Activated naive CD4-positive, alpha-beta T cell treated with Interleukin-2 at 50 U/mL for 16 hours (primary cell): Measurements from ENCODE around the gene PCDHB8.
"Not testable (repeated sequence)": the region's sequence is repeated elsewhere in the genome, so short reads cannot be mapped to it uniquely, and the experiment has no call there.

Source experiments
- DNase-seq: peaks from one replicate; pipeline ENCODE4 v3.0.0-alpha.2; 2020

Gene PCDHB8

DNA sequence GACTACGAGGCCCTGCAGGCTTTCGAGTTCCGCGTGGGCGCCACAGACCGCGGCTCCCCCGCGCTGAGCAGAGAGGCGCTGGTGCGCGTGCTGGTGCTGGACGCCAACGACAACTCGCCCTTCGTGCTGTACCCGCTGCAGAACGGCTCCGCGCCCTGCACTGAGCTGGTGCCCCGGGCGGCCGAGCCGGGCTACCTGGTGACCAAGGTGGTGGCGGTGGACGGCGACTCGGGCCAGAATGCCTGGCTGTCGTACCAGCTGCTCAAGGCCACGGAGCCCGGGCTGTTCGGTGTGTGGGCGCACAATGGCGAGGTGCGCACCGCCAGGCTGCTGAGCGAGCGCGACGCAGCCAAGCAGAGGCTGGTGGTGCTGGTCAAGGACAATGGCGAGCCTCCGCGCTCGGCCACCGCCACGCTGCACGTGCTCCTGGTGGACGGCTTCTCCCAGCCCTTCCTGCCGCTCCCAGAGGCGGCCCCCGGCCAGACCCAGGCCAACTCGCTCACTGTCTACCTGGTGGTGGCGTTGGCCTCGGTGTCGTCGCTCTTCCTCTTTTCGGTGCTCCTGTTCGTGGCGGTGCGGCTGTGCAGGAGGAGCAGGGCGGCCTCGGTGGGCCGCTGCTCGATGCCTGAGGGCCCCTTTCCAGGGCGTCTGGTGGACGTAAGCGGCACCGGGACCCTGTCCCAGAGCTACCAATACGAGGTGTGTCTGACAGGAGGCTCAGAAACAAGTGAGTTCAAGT is 6.7 kb downstream of the PCDHB8 start:
- DNase-seq, result not testable (repeated sequence)

DNA sequence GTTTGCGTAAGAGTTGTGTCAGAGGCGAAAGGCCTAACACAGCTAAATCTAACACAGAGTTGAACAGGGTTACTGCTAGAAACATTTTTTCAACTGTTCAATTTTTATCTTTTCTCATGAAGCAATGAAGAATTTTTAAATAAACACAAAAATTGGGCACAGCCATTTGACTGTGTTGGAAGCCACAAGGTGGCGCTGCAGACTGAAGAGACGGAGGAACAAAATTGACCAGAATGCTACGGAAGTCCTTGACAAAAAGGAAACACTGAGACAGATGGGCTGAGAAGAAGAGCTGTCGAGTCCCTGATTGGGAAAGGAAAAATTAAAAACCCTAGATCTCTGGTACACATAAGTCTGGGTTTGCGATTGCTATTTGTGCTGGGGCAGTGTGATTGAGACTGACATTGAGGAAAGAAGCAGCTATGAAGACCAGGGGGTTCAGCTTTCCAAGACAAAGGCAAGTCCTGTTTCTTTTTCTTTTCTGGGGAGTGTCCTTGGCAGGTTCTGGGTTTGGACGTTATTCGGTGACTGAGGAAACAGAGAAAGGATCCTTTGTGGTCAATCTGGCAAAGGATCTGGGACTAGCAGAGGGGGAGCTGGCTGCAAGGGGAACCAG is 9.4 kb downstream of the PCDHB8 start, which contains the start of gene PCDHB9:
Gene PCDHB9 (plus strand): TSS at position 265 of the 616 bp plus-strand sequence. CDS start 158 bp downstream, at position 423.
- DNase-seq, result peak; percentile 37

DNA sequence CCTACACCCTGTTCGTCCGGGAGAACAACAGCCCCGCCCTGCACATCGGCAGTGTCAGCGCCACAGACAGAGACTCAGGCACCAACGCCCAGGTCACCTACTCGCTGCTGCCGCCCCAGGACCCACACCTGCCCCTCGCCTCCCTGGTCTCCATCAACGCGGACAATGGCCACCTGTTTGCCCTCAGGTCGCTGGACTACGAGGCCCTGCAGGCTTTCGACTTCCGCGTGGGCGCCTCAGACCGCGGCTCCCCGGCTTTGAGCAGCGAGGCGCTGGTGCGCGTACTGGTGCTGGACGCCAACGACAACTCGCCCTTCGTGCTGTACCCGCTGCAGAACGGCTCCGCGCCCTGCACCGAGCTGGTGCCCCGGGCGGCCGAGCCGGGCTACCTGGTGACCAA is 11.1 kb downstream of the PCDHB8 start:
- DNase-seq, result not testable (repeated sequence)

DNA sequence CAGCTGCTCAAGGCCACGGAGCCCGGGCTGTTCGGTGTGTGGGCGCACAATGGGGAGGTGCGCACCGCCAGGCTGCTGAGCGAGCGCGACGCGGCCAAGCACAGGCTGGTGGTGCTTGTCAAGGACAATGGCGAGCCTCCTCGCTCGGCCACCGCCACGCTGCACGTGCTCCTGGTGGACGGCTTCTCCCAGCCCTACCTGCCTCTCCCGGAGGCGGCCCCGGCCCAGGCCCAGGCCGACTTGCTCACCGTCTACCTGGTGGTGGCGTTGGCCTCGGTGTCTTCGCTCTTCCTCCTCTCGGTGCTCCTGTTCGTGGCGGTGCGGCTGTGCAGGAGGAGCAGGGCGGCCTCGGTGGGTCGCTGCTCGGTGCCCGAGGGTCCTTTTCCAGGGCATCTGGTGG is 11.5 kb downstream of the PCDHB8 start:
- not testable (repeated sequence) for DNase-seq

DNA sequence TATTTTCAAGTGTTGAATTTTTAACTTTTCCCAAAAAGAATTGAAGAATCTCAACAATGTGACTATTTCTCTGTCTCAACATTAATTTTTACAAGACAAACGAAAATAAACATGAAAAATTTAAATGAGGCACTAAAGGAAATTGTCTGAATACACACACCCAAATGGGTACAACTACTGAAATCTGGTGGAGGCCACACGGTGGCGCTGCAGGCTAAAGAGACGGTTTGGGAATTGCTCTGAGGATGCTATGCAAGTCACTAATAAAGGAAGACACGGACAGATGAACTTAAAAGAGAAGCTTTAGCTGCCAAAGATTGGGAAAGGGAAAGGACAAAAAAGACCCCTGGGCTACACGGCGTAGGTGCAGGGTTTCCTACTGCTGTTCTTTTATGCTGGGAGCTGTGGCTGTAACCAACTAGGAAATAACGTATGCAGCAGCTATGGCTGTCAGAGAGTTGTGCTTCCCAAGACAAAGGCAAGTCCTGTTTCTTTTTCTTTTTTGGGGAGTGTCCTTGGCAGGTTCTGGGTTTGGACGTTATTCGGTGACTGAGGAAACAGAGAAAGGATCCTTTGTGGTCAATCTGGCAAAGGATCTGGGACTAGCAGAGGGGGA is 14.6 kb downstream of the PCDHB8 start, which contains the start of gene PCDHB10:
Gene PCDHB10 (plus strand): TSS at position 244 of the 616 bp plus-strand sequence. CDS start 200 bp downstream, at position 444.
- peak; percentile 33 for DNase-seq

DNA sequence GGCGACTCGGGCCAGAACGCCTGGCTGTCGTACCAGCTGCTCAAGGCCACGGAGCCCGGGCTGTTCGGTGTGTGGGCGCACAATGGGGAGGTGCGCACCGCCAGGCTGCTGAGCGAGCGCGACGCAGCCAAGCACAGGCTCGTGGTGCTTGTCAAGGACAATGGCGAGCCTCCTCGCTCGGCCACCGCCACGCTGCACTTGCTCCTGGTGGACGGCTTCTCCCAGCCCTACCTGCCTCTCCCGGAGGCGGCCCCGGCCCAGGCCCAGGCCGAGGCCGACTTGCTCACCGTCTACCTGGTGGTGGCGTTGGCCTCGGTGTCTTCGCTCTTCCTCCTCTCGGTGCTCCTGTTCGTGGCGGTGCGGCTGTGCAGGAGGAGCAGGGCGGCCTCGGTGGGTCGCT is 16.7 kb downstream of the PCDHB8 start:
- not testable (repeated sequence) for DNase-seq

DNA sequence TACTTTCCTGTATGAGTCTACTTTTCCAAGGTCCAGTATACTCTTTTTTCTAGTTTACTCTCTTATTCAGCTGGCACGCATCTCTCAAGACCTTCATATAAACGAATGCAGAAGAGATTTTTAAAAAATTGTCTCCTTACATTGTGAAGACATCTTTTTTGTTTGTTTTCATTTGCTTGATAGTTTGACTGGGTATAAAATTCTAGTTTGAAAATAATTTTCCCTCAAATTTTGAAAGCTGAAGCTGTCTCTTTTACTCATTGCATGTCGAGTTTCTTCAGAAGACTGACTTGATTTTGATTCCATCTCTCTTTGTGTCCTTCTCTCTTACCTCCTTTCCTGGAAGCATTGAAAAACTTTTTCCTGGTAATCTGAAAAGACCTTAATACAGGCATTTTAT is 18.8 kb downstream of the PCDHB8 start:
- no peak for DNase-seq

DNA sequence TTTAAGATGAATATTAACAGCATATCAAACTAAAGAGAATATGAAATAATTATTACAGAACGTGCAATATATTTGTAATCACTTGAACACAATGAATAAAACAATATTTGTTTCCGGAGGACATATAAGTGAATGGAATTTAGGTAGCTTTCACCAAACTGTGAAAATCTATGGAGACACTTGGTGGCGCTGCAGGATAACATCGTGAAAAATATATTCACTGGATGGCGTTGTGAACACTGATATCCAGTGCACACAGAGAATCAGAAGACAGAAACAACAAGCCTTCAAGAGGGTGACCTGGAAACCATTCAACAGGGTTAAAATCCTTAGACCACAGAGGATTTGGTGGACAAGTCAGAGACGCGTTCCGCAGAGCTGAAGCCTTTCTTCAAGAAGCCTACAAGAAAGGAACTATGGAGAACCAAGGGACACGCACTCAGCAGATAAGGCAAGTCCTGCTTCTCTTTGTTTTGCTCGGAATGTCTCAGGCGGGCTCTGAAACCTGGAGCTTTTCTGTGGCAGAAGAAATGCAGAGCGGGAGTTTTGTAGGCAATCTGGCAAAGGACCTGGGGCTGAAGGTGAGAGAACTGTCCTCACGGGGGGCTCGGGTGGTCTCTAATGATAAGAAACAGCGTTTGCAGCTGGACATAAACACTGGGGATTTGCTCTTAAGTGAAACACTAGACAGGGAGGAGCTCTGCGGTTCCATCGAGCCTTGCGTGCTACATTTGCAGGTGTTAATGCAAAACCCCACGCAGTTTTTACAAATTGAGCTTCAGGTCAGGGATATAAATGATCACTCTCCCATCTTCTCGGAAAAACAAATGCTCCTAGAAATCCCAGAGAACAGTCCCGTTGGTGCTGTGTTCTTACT is 22.0 kb downstream of the PCDHB8 start, which contains the start of gene PCDHB11:
Gene PCDHB11 (plus strand): TSS at position 269 of the 877 bp plus-strand sequence. CDS start 148 bp downstream, at position 417.
- no peak for DNase-seq

DNA sequence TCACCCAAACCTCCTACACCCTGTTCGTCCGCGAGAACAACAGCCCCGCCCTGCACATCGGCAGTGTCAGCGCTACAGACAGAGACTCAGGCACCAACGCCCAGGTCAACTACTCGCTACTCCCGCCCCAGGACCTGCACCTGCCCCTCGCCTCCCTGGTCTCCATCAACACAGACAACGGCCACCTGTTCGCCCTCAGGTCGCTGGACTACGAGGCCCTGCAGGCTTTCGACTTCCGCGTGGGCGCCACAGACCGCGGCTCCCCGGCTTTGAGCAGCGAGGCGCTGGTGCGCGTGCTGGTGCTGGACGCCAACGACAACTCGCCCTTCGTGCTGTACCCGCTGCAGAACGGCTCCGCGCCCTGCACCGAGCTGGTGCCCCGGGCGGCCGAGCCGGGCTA is 23.5 kb downstream of the PCDHB8 start:
- DNase-seq, result not testable (repeated sequence)

DNA sequence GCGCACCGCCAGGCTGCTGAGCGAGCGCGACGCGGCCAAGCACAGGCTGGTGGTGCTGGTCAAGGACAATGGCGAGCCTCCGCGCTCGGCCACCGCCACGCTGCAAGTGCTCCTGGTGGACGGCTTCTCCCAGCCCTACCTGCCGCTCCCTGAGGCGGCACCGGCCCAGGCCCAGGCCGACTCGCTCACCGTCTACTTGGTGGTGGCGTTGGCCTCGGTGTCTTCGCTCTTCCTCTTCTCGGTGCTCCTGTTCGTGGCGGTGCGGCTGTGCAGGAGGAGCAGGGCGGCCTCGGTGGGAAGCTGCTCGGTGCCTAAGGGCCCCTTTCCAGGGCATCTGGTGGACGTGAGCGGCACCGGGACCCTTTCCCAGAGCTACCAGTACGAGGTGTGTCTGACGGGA is 24.1 kb downstream of the PCDHB8 start:
- DNase-seq, result not testable (repeated sequence)

DNA sequence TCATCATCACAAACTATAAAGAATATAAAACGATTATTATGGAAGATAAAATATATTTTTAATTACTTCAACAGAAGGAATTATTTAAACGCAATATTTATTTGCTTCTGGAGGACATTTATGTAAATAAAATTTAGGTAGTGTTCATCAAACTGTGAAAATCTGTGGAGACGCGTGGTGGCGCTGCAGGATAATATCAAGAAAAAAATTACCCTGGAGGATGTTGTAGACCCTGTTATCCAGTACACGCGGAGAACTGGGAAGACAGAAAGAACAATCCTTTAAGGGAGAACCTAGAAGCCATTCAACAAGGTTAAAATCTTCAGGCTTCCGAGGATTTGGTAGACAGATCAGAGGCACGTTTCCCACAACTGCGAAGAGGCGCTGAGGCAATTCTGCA is 30.9 kb downstream of the PCDHB8 start, which contains the start of gene PCDHB12:
Gene PCDHB12 (plus strand): TSS at position 242 of the 400 bp plus-strand sequence. CDS start 189 bp downstream, outside the sequence.
- no peak for DNase-seq

DNA sequence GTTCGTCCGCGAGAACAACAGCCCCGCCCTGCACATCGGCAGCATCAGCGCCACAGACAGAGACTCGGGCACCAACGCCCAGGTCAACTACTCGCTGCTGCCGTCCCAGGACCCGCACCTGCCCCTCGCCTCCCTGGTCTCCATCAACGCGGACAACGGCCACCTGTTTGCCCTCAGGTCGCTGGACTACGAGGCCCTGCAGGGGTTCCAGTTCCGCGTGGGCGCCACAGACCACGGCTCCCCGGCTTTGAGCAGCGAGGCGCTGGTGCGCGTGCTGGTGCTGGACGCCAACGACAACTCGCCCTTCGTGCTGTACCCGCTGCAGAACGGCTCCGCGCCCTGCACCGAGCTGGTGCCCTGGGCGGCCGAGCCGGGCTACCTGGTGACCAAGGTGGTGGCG is 32.7 kb downstream of the PCDHB8 start:
- DNase-seq, result not testable (repeated sequence)

DNA sequence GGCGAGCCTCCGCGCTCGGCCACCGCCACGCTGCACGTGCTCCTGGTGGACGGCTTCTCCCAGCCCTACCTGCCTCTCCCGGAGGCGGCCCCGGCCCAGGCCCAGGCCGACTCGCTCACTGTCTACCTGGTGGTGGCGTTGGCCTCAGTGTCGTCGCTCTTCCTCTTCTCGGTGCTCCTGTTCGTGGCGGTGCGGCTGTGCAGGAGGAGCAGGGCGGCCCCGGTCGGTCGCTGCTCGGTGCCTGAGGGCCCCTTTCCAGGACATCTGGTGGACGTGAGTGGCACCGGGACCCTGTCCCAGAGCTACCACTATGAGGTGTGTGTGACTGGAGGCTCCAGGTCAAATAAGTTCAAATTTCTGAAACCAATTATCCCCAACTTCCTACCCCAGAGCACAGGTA is 33.3 kb downstream of the PCDHB8 start:
- not testable (repeated sequence) for DNase-seq

DNA sequence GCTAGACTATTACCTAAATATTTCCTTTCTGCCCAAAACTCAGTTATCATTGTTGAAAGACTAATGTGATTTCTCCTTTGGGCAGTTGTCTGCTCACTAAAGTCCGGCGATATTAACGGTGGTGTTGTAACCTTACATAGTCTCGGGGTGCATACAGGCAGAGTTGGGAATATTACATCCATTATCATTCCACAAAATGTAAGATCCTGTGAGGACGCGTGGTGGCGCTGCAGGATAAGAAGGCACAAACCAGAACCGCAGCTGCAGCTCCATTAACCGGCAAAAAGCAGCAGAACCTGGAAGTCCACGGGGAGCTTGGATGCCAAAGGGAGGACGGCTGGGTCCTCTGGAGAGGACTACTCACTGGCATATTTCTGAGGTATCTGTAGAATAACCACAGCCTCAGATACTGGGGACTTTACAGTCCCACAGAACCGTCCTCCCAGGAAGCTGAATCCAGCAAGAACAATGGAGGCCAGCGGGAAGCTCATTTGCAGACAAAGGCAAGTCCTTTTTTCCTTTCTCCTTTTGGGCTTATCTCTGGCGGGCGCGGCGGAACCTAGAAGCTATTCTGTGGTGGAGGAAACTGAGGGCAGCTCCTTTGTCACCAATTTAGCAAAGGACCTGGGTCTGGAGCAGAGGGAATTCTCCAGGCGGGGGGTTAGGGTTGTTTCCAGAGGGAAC is 36.2 kb downstream of the PCDHB8 start, which contains the start of gene PCDHB13:
Gene PCDHB13 (plus strand): TSS at position 264 of the 684 bp plus-strand sequence. CDS start 205 bp downstream, at position 469.
- DNase-seq, result peak; percentile 17

DNA sequence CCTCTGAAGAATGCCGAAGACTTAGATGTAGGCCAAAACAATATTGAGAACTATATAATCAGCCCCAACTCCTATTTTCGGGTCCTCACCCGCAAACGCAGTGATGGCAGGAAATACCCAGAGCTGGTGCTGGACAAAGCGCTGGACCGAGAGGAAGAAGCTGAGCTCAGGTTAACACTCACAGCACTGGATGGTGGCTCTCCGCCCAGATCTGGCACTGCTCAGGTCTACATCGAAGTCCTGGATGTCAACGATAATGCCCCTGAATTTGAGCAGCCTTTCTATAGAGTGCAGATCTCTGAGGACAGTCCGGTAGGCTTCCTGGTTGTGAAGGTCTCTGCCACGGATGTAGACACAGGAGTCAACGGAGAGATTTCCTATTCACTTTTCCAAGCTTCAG is 37.0 kb downstream of the PCDHB8 start:
- not testable (repeated sequence) for DNase-seq

DNA sequence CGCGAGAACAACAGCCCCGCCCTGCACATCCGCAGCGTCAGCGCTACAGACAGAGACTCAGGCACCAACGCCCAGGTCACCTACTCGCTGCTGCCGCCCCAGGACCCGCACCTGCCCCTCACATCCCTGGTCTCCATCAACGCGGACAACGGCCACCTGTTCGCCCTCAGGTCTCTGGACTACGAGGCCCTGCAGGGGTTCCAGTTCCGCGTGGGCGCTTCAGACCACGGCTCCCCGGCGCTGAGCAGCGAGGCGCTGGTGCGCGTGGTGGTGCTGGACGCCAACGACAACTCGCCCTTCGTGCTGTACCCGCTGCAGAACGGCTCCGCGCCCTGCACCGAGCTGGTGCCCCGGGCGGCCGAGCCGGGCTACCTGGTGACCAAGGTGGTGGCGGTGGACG is 37.9 kb downstream of the PCDHB8 start:
- not testable (repeated sequence) for DNase-seq

DNA sequence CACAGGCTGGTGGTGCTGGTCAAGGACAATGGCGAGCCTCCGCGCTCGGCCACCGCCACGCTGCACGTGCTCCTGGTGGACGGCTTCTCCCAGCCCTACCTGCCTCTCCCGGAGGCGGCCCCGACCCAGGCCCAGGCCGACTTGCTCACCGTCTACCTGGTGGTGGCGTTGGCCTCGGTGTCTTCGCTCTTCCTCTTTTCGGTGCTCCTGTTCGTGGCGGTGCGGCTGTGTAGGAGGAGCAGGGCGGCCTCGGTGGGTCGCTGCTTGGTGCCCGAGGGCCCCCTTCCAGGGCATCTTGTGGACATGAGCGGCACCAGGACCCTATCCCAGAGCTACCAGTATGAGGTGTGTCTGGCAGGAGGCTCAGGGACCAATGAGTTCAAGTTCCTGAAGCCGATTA is 38.4 kb downstream of the PCDHB8 start:
- DNase-seq, result not testable (repeated sequence)

DNA sequence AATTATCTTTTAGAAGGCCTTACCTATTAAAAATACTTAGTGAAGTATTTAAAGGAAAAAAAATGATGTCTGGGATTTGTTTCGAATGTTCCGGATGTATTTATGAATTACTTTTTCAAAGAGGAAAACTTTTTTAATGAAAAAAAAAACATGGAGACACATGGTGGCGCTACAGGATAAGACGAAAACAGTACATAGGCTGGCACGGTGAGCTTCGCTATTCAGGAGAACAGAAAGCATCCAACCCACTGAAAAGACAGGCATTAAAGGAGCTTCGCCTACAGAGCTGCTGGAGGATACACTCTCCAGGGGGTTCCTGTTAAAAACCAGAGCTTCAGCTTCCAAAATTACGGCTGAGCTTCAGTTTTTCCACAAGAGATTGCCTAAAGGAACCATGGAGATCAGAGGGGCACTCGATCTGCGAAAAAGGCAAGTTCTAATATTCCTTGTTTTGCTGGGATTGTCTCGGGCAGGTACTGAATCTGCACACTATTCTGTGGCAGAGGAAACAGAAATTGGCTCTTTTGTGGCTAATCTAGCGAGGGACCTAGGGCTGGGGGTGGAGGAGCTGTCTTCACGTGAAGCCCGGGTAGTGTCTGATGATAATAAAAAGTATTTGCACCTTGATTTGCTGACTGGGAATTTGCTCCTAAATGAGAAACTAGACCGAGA is 45.7 kb downstream of the PCDHB8 start, which contains the start of gene PCDHB14:
Gene PCDHB14 (plus strand): TSS at position 232 of the 672 bp plus-strand sequence. CDS start 163 bp downstream, at position 395.
- DNase-seq, result no peak

DNA sequence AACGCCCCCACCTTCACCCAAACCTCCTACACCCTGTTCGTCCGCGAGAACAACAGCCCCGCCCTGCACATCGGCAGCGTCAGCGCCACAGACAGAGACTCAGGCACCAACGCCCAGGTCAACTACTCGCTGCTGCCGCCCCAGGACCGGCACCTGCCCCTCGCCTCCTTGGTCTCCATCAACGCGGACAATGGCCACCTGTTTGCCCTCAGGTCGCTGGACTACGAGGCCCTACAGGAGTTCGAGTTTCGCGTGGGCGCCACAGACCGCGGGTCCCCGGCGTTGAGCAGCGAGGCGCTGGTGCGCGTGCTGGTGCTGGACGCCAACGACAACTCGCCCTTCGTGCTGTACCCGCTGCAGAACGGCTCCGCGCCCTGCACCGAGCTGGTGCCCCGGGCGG is 47.3 kb downstream of the PCDHB8 start:
- DNase-seq, result not testable (repeated sequence)

DNA sequence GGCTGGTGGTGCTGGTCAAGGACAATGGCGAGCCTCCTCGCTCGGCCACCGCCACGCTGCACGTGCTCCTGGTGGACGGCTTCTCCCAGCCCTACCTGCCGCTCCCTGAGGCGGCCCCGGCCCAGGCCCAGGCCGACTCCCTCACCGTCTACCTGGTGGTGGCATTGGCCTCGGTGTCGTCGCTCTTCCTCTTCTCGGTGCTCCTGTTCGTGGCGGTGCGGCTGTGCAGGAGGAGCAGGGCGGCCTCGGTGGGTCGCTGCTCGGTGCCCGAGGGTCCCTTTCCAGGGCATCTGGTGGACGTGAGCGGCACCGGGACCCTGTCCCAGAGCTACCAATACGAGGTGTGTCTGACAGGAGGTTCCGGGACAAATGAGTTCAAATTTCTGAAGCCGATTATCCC is 47.8 kb downstream of the PCDHB8 start:
- DNase-seq, result not testable (repeated sequence)
